Dedifferentiated amniotic fluid mesenchymal stem cell (primary cell): ENCODE measurements around the gene LCTL.
A peak's percentile ranks its signal among the peaks of the same experiment; 100 is the strongest.
"Not testable (repeated sequence)": the region's sequence is repeated elsewhere in the genome, so short reads cannot be mapped to it uniquely, and the experiment has no call there.

Experiments used
- DNase-seq: peaks from one replicate; pipeline ENCODE4 v3.0.0-alpha.2; 2016; ENCODE audit errors: extremely low spot score

LCTL gene

GRCh38 chr15:66500346-66500745 lies 65.5 kb downstream of the LCTL start:
- not testable (repeated sequence) for DNase-seq

DNA sequence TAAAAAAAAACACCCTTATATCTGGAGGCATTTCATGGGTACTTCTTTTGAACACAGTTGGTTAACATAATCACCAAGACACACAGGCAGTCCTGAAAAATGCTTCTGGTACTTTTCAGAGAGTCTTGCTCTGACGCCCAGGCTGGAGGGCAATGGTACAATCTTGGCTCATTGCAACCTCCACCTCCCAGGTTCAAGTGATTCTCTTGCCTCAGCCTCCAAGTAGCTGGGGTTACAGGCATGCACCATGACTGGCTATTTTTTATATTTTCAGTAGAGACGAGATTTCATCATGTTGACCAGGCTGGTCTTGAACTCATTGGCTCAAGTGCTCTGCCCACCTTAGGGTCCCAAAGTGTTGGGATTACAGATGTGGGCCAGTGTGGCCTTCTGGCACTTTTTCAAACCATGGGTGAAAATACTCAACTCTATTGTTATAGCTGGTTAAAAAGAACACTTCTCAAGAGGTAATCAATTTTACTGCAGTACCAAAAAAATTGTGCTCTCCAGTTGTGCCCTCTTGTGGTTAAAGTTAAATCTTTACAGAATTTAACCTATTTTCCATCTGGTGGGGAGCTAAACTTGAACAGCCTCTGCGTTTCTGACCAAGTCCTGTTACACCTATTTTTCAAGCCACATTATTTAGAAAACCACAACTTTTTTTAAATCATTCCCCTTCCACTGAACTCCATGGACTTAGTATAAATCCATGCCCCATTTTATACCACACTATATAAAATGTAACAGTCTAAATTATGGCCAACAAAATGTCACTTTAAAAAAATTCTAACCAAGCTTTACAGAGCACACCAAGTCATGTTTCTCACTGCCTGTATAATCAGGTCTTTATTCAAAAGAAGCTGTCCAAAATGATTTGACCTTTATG lies 67.1 kb downstream of the LCTL start:
- DNase-seq = peak; percentile 46
